Activated naive CD8-positive, alpha-beta T cell treated with anti-CD3 and anti-CD28 coated beads, Interleukin-2, amount 50 U/mL, for 16 hours (primary cell): Measurements from ENCODE around the gene TAB2.

Source experiments
- DNase-seq: peaks from one replicate; pipeline ENCODE4 v3.0.0-alpha.2; 2020; ENCODE audit warnings: low read depth, low spot score

Gene TAB2

GRCh38 chr6:149409617-149410016 lies 92.1 kb downstream of the TAB2 start:
- no peak for DNase-seq

GRCh38 chr6:149410557-149410956 lies 93.0 kb downstream of the TAB2 start:
- DNase-seq, result no peak

GRCh38 chr6:149414009-149414408 lies 96.5 kb downstream of the TAB2 start:
- no peak for DNase-seq

- DNase-seq, result no peak
Measured at GRCh38 chr6:149414821-149415220, 97.3 kb downstream of the TAB2 start.

GRCh38 chr6:149419696-149420404 lies 102.3 kb downstream of the TAB2 start:
- no peak for DNase-seq

- no peak for DNase-seq
Measured at GRCh38 chr6:149421132-149421531, 103.6 kb downstream of the TAB2 start.

- DNase-seq, result no peak
Measured at GRCh38 chr6:149422581-149422980, 105.1 kb downstream of the TAB2 start.

GRCh38 chr6:149423964-149424440 lies 106.5 kb downstream of the TAB2 start:
- DNase-seq, result no peak

- no peak for DNase-seq
Measured at GRCh38 chr6:149425224-149425623, 107.7 kb downstream of the TAB2 start.

GRCh38 chr6:149425754-149426153 lies 108.2 kb downstream of the TAB2 start:
- no peak for DNase-seq

GRCh38 chr6:149428606-149429005 lies 111.1 kb downstream of the TAB2 start:
- no peak for DNase-seq

- DNase-seq, result no peak
Measured at GRCh38 chr6:149429427-149430360, 112.2 kb downstream of the TAB2 start.

- DNase-seq, result peak; percentile 79
Measured at GRCh38 chr6:149431905-149432775, 114.6 kb downstream of the TAB2 start.

GRCh38 chr6:149433405-149433804 lies 115.9 kb downstream of the TAB2 start:
- DNase-seq, result no peak

GRCh38 chr6:149433881-149434280 lies 116.4 kb downstream of the TAB2 start:
- DNase-seq, result no peak

GRCh38 chr6:149435919-149436586 lies 118.5 kb downstream of the TAB2 start:
- no peak for DNase-seq

GRCh38 chr6:149436647-149437046 lies 119.1 kb downstream of the TAB2 start:
- no peak for DNase-seq

GRCh38 chr6:149437212-149437611 lies 119.7 kb downstream of the TAB2 start:
- no peak for DNase-seq

GRCh38 chr6:149438855-149439254 lies 121.3 kb downstream of the TAB2 start:
- no peak for DNase-seq

GRCh38 chr6:149439626-149440025 lies 122.1 kb downstream of the TAB2 start:
- no peak for DNase-seq
